Measurements from ENCODE around the gene TMEM174. TPM values are rescaled to one million over a fixed set of nuclear protein-coding genes. Genes with fewer than 3 reads are reported as not detected.

The TMEM174 gene
- total and polyA plus RNA-seq, 9 donors = not detected

- TF ChIP-seq POLR2A (IDR thresholded peaks at IDR 0.05) = no peak
- TF ChIP-seq EP300 (IDR thresholded peaks at IDR 0.05) = no peak
- no peak for TF ChIP-seq CTCF (IDR thresholded peaks at IDR 0.05)
- Histone ChIP-seq H3K4me3 (no peak overlapping the region), H3K36me3 (no peaks in the 10 kb centered on the region), H3K27me3 (no peaks in the 10 kb centered on the region), H3K27ac (no peak overlapping the region), H3K9me3 (no peaks in the 10 kb centered on the region), H3K4me1 (ENCODE audit: insufficient read depth) (no peaks in the 10 kb centered on the region)
- 78 to 81% (median 79%) methylated on average over 18 of the region's 18 CpGs for WGBS, 3 donors
- intact Hi-C loops (cut with DNase I) = no loop called here
- DNase-seq = no peak
Measured at GRCh38 chr5:73155271-73156222, 17.4 kb upstream of the TMEM174 start.

- 63 to 71% (median 70%) methylated on average over 6 of the region's 6 CpGs for WGBS, 3 donors
Measured at GRCh38 chr5:73157414-73158303, 15.3 kb upstream of the TMEM174 start.

GRCh38 chr5:73158313-73158712 is 14.7 kb upstream of the TMEM174 start:
- Histone ChIP-seq H3K4me1 (ENCODE audit: insufficient read depth) (no peaks in the 10 kb centered on the region), H3K36me3 (no peaks in the 10 kb centered on the region), H3K4me3 (no peak overlapping the region), H3K9me3 (no peaks in the 10 kb centered on the region), H3K27me3 (no peaks in the 10 kb centered on the region), H3K27ac (no peak overlapping the region)
- WGBS, 3 donors = 90 to 95% (median 91%) methylated on average over 4 of the region's 4 CpGs
- intact Hi-C loops (cut with DNase I) = no loop called here
- no peak for TF ChIP-seq POLR2A (IDR thresholded peaks at IDR 0.05)
- TF ChIP-seq EP300 (IDR thresholded peaks at IDR 0.05) = no peak
- TF ChIP-seq CTCF (IDR thresholded peaks at IDR 0.05) = no peak
- DNase-seq = no peak

More at GRCh38 chr5:73157414-73158303, 15.3 kb upstream of the TMEM174 start:
- Histone ChIP-seq H3K4me1 (ENCODE audit: insufficient read depth) (no peaks in the 10 kb centered on the region), H3K4me3 (no peak overlapping the region), H3K27me3 (no peaks in the 10 kb centered on the region), H3K27ac (no peak overlapping the region), H3K9me3 (no peaks in the 10 kb centered on the region), H3K36me3 (no peaks in the 10 kb centered on the region)
- DNase-seq = no peak
- intact Hi-C loops (cut with DNase I) = no loop called here
- TF ChIP-seq EP300 (IDR thresholded peaks at IDR 0.05) (no peak), CTCF (IDR thresholded peaks at IDR 0.05) (no peak), POLR2A (IDR thresholded peaks at IDR 0.05) (no peak)

GRCh38 chr5:73160239-73160671 is 12.7 kb upstream of the TMEM174 start:
- no peak for TF ChIP-seq CTCF (IDR thresholded peaks at IDR 0.05)
- TF ChIP-seq POLR2A (IDR thresholded peaks at IDR 0.05) = no peak
- TF ChIP-seq EP300 (IDR thresholded peaks at IDR 0.05) = no peak
- intact Hi-C loops (cut with DNase I) = no loop called here
- no peak overlapping the region for H3K4me3 ChIP-seq
- 18 to 43% (median 23%) methylated on average over 4 of the region's 4 CpGs for WGBS, 3 donors
- DNase-seq = no peak
- H3K27me3 ChIP-seq = no peaks in the 10 kb centered on the region
- no peaks in the 10 kb centered on the region for H3K4me1 ChIP-seq (ENCODE audit: insufficient read depth)
- H3K9me3 ChIP-seq = no peaks in the 10 kb centered on the region
- H3K27ac ChIP-seq = no peak overlapping the region
- H3K36me3 ChIP-seq = no peaks in the 10 kb centered on the region

Data from ovary (tissue), 9 donors.